H1 (cell line): ENCODE measurements around the gene GATA5. TPM values are rescaled to one million over a fixed set of nuclear protein-coding genes. Genes with fewer than 3 reads are reported as not detected.

Source experiments
- CTCF ChIA-PET: fragments of 300-600 bp; sonication (Branson Sonifier 250); formaldehyde crosslinking; loops from one replicate; lab custom pipeline; 2021; ENCODE audit not compliant: partially characterized antibody; lab: Charles Lee
- POLR2A ChIA-PET: fragments of 300-600 bp; sonication (Branson Sonifier 250); formaldehyde crosslinking; loops from one replicate; lab custom pipeline; 2021; ENCODE audit warnings: inconsistent platforms; ENCODE audit not compliant: partially characterized antibody; lab: Charles Lee
- DNase-seq, 2 experiments: peaks; one replicate each; pipeline versions ENCODE4 v3.0.0 to v3.0.0-alpha.2; 2010 to 2022; ENCODE audit warnings: low spot score in 2 of 2, low read depth in 1 of 2, mixed read lengths in 1 of 2
- FAIRE-seq: peaks from 2 replicates; lab custom pipeline; 2011; peaks lifted over from hg19 to GRCh38; lab: Jason Lieb, UNC
- H2AFZ ChIP-seq: 2 replicates; pipeline ENCODE4 v1.8.1; 2012; ENCODE audit warnings: low read length, inconsistent platforms
- H2AK5ac ChIP-seq: 2 replicates; pipeline ENCODE4 v1.6.1; 2013; ENCODE audit warnings: low read depth, low read length
- H2BK120ac ChIP-seq: replicated peaks from 2 replicates; pipeline ENCODE3; 2013; ENCODE audit warnings: low read depth, low read length, inconsistent platforms
- H2BK12ac ChIP-seq: 2 replicates; pipeline ENCODE4 v1.6.1; 2013; ENCODE audit warnings: low read depth, low read length
- H2BK15ac ChIP-seq: 2 replicates; pipeline ENCODE4 v1.6.1; 2013; ENCODE audit warnings: low read length
- H2BK20ac ChIP-seq: 2 replicates; pipeline ENCODE4 v1.6.1; 2013; ENCODE audit warnings: low read length
- H2BK5ac ChIP-seq: 2 replicates; pipeline ENCODE4 v1.6.1; 2013; ENCODE audit warnings: low read depth, low read length
- H3K14ac ChIP-seq: 2 replicates; pipeline ENCODE4 v1.6.1; 2013; ENCODE audit warnings: inconsistent platforms; ENCODE audit not compliant: insufficient read length
- H3K18ac ChIP-seq: 2 replicates; pipeline ENCODE4 v1.6.1; 2013; ENCODE audit warnings: low read length; ENCODE audit errors: extremely low read depth
- H3K23ac ChIP-seq: 2 replicates; pipeline ENCODE4 v1.6.1; 2013; ENCODE audit warnings: inconsistent platforms; ENCODE audit not compliant: insufficient read length
- H3K23me2 ChIP-seq: 2 replicates; pipeline ENCODE4 v1.6.1; 2013; ENCODE audit warnings: low read depth, low read length
- H3K27ac ChIP-seq: 2 replicates; pipeline ENCODE4 v1.6.1; 2011; ENCODE audit warnings: low read depth, low read length, inconsistent platforms
- H3K27me3 ChIP-seq, 4 experiments: replicated peaks in 1 of 4; 1 replicate in 1 of 4; 2 replicates in 3 of 4; pipeline versions ENCODE4 v1.6.1 to v1.8.1; 2011 to 2013; ENCODE audit warnings: low read length in 3 of 4, mild to moderate bottlenecking in 3 of 4, inconsistent platforms in 2 of 4, mixed read lengths in 2 of 4, moderate library complexity in 1 of 4; ENCODE audit not compliant: control insufficient read depth in 3 of 4, insufficient read depth in 3 of 4; ENCODE audit errors: extremely low read depth in 1 of 4
- H3K36me3 ChIP-seq, 4 experiments: 2 replicates each; pipeline versions ENCODE4 v1.6.1 to v1.8.1; 2011 to 2013; ENCODE audit warnings: mild to moderate bottlenecking in 4 of 4, low read length in 3 of 4, moderate library complexity in 2 of 4, control low read depth in 1 of 4, inconsistent platforms in 1 of 4; ENCODE audit not compliant: insufficient read depth in 4 of 4, control insufficient read depth in 2 of 4
- H3K4ac ChIP-seq: replicated peaks from 2 replicates; pipeline ENCODE3; 2013; ENCODE audit warnings: low read length, low read depth, mixed read lengths, inconsistent platforms; ENCODE audit not compliant: insufficient read length
- H3K4me1 ChIP-seq, 4 experiments: replicated peaks in 1 of 4; 1 replicate in 1 of 4; 2 replicates in 3 of 4; pipeline versions ENCODE4 v1.6.1 to v1.8.1; 2011 to 2013; ENCODE audit warnings: low read length in 3 of 4, inconsistent platforms in 2 of 4, mixed read lengths in 1 of 4; ENCODE audit not compliant: insufficient read depth in 4 of 4, control insufficient read depth in 3 of 4
- H3K4me2 ChIP-seq, 2 experiments: 2 replicates each; pipeline versions ENCODE4 v1.6.1 to v1.8.1; 2011 to 2013; ENCODE audit warnings: low read depth in 2 of 2, low read length in 2 of 2, control low read depth in 1 of 2, inconsistent platforms in 1 of 2, mild to moderate bottlenecking in 1 of 2; ENCODE audit not compliant: insufficient read depth in 1 of 2
- H3K4me3 ChIP-seq, 4 experiments: fragments of 200-600, 300-600 bp in 1 of 4; sonication (generic), shearing (Covaris generic), sonication (Bioruptor Twin) in 1 of 4; 2 replicates each; pipeline versions ENCODE4 v1.5.1 to v1.8.1; 2011 to 2016; ENCODE audit warnings: low read length in 4 of 4, low read depth in 3 of 4, control low read depth in 2 of 4, inconsistent platforms in 2 of 4, mild to moderate bottlenecking in 2 of 4, mixed read lengths in 1 of 4, moderate library complexity in 1 of 4; ENCODE audit not compliant: insufficient read depth in 2 of 4; ENCODE audit errors: extremely low read depth in 1 of 4
- H3K56ac ChIP-seq: replicated peaks from 2 replicates; pipeline ENCODE3; 2013; ENCODE audit warnings: low read depth, mild to moderate bottlenecking, mixed read lengths, low read length, inconsistent platforms; ENCODE audit not compliant: insufficient read length
- H3K79me1 ChIP-seq: 2 replicates; pipeline ENCODE4 v1.6.1; 2013; ENCODE audit warnings: low read depth, low read length, control low read depth
- H3K79me2 ChIP-seq, 2 experiments: 2 replicates each; pipeline versions ENCODE4 v1.6.1 to v1.8.1; 2012 to 2013; ENCODE audit warnings: low read length in 2 of 2, mild to moderate bottlenecking in 2 of 2, inconsistent platforms in 1 of 2; ENCODE audit not compliant: insufficient read depth in 2 of 2, control insufficient read depth in 1 of 2
- H3K9ac ChIP-seq, 4 experiments: replicated peaks in 1 of 4; 1 replicate in 1 of 4; 2 replicates in 3 of 4; pipeline versions ENCODE4 v1.6.1 to v1.8.1; 2011 to 2013; ENCODE audit warnings: low read depth in 3 of 4, low read length in 3 of 4, control low read depth in 2 of 4, mild to moderate bottlenecking in 2 of 4, moderate library complexity in 2 of 4, inconsistent platforms in 1 of 4; ENCODE audit errors: extremely low read depth in 1 of 4
- H3K9me3 ChIP-seq, 2 experiments: 2 replicates each; pipeline versions ENCODE4 v1.6.1 to v1.8.1; 2012 to 2013; ENCODE audit warnings: mild to moderate bottlenecking in 2 of 2, moderate library complexity in 2 of 2, control low read depth in 1 of 2, inconsistent platforms in 1 of 2, low read depth in 1 of 2, low read length in 1 of 2, mixed read lengths in 1 of 2; ENCODE audit not compliant: insufficient read depth in 2 of 2
- H4K20me1 ChIP-seq, 2 experiments: replicated peaks in 1 of 2; 2 replicates each; pipeline versions ENCODE3 to v1.8.1; 2011 to 2013; ENCODE audit warnings: inconsistent platforms in 2 of 2, low read length in 2 of 2, mild to moderate bottlenecking in 1 of 2; ENCODE audit not compliant: insufficient read depth in 2 of 2, control insufficient read depth in 1 of 2
- H4K5ac ChIP-seq: 2 replicates; pipeline ENCODE4 v1.6.1; 2013; ENCODE audit warnings: low read length, low read depth, mixed read lengths, inconsistent platforms; ENCODE audit not compliant: insufficient read length
- H4K8ac ChIP-seq: 2 replicates; pipeline ENCODE4 v1.8.0; 2013; ENCODE audit warnings: mild to moderate bottlenecking, moderate library complexity, low read length, inconsistent platforms; ENCODE audit not compliant: insufficient read depth; ENCODE audit errors: extremely low read depth
- H4K91ac ChIP-seq: replicated peaks from 2 replicates; pipeline ENCODE3; 2013; ENCODE audit warnings: low read length, mixed read lengths, inconsistent platforms; ENCODE audit not compliant: insufficient read length
- BRCA1 ChIP-seq: IDR thresholded peaks from 2 replicates; pipeline ENCODE4 v1.6.1; 2012; ENCODE audit warnings: low read depth, low read length, improper control_type of control experiment
- CBX5 ChIP-seq: fragments of 300-800, 300-1000 bp; sonication (generic); IDR thresholded peaks from 2 replicates; pipeline ENCODE4 v1.7.1; 2016; ENCODE audit warnings: antibody characterized with exemption, low read length, low read depth
- CREB1 ChIP-seq: IDR thresholded peaks from 2 replicates; pipeline ENCODE4 v1.6.1; 2012; ENCODE audit warnings: inconsistent platforms
- CTBP2 ChIP-seq: IDR thresholded peaks from 2 replicates; pipeline ENCODE4 v1.7.0; 2011; ENCODE audit warnings: borderline replicate concordance, mild to moderate bottlenecking, moderate library complexity, mixed read lengths, low read length; ENCODE audit not compliant: insufficient read depth, insufficient read length
- JUN ChIP-seq: IDR thresholded peaks from 2 replicates; pipeline ENCODE4 v1.6.1; 2011; ENCODE audit warnings: low read depth, mild to moderate bottlenecking, improper control_type of control experiment, low read length
- POU5F1 ChIP-seq: IDR thresholded peaks from 2 replicates; pipeline ENCODE4 v1.6.1; 2011; ENCODE audit warnings: low read depth, mild to moderate bottlenecking, low read length, moderate library complexity
- YY1 ChIP-seq: IDR thresholded peaks from 2 replicates; pipeline ENCODE4 v1.6.1; 2011; ENCODE audit warnings: low read depth, mild to moderate bottlenecking, low read length
- WGBS, 2 experiments: shearing (Covaris generic) in 1 of 2; methylation state at CpG; one replicate each; pipeline versions ENCODE4 v1.1.6 to v1.1.7; 2013 to 2015; ENCODE audit warnings: low lambda C conversion rate in 2 of 2, mixed read lengths in 2 of 2, inconsistent platforms in 1 of 2, low coverage in 1 of 2, missing lambda C conversion rate in 1 of 2; ENCODE audit not compliant: insufficient replicate concordance in 2 of 2, insufficient coverage in 1 of 2, insufficient read length in 1 of 2; ENCODE audit errors: extremely low coverage in 1 of 2, missing lambda C conversion rate in 1 of 2; 5-methylcytosine and 5-hydroxymethylcytosine counted together
- polyA plus RNA-seq, 7 experiments: library from polyadenylated mRNA; depleted of rRNA in 3 of 7; stranded (reverse) in 5 of 7; unstranded in 2 of 7; fragments of >200 nt in 5 of 7; fragments of 200-250 nt in 2 of 7; gene quantifications; 1 replicate in 5 of 7; 2 replicates in 1 of 7; 4 replicates in 1 of 7; pipeline versions ENCODE4 v1.2.1 to v1.2.3, GENCODE V29; 2011 to 2013; ENCODE audit warnings: missing spikeins in 2 of 7, mixed read lengths in 2 of 7
- total RNA-seq: library from RNA; stranded (reverse); fragmentation: NEBNext Ultra II Directional; extraction: Animal tissue kit (Norgen Biotek cat#: 25700); gene quantifications from 2 replicates; pipeline ENCODE4 v1.2.1, GENCODE V29; 2021

GATA5 gene
- total and polyA plus RNA-seq, 2 of the 8 experiments (the other 6 are each of a cell fraction or from before 2014, with no cell fraction given): 0.08 to 0.11 TPM

DNA sequence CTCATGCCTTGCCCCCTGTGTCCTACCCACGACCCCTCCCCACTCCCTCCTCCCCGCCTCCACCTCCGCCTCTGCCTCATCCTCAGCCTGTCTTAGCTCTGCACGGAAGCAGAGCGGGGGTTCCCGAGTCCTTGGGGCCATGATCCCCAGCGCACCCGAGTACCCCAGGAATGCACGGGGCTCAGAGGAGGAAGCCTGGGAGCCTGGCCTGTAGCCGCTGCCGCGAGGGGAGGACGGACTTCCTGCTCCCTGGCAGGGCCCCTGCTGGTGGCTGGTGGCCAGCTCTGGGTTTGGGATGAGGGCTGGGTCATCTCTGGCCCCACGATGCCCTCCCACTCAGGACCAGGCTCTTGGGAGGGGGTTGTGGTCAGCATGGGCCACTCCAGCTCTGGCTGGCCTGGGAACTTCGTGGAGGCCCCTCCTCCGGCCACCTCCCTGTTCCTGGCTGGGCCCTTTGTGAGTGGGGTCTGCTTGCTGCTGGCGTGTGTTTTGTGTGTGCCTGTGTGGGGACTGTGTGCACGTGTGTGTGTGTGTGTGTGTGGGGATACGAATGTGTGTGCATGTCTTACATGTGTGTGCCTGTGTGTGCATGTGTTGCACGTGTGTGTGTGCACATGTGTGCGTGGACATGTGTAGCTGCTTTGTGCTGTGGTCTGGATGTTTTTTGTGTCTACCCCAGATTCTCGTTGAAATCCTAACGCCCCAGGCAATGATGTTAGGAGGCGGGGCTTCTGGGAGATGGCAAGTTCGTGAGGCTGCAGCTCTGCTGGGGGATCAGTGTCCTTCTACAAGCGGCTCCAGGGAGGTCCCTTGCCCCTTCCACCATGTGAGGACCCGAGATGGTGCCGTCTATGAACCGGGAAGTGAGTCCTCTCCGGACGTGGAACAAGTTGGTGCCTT lies 47.1 kb downstream of the GATA5 start:
- no peak overlapping the region for H3K56ac ChIP-seq
- H3K4me2 ChIP-seq: no peak overlapping the region
- H3K79me2 ChIP-seq: no peaks in the 10 kb centered on the region
- DNase-seq (no peak), FAIRE-seq (no peak)
- H3K9ac ChIP-seq: peak overlapping the region in 1 of 4 experiments; percentile 14; a peak in 1 of 7 replicates
- POLR2A ChIA-PET: no interaction called here
- no peak overlapping the region; the same call in 1 of the 2 replicates for H2AFZ ChIP-seq
- H4K91ac ChIP-seq: peak overlapping the region; percentile 54
- peak overlapping the region; percentile 62 for H3K4ac ChIP-seq
- H3K27me3 ChIP-seq: no peaks in the 10 kb centered on the region; a peak in 1 of 7 replicates
- peak overlapping the region; percentile 87 for H3K18ac ChIP-seq
- no peak overlapping the region for H3K4me3 ChIP-seq
- CTCF ChIA-PET: interaction anchor here (0.5 to 10.8 kb wide), 11 partner anchors 9 to 188 kb away, joined by 3 to 104 read pairs (median 4); no protein-coding TSS in a partner anchor
- H3K14ac ChIP-seq: no peak overlapping the region
- H2BK15ac ChIP-seq: peak overlapping the region; percentile 100
- no peaks in the 10 kb centered on the region for H3K9me3 ChIP-seq
- peak overlapping the region; percentile 100 for H2BK20ac ChIP-seq
- H3K23me2 ChIP-seq: peaks cover 3% of the 10 kb centered on the region
- H2BK12ac ChIP-seq: peak overlapping the region; percentile 98; the same call in 1 of the 2 replicates
- H3K36me3 ChIP-seq: no peaks in the 10 kb centered on the region
- H2AK5ac ChIP-seq: peak overlapping the region; percentile 99; the same call in 1 of the 2 replicates
- no peaks in the 10 kb centered on the region for H3K79me1 ChIP-seq
- H4K8ac ChIP-seq: peak overlapping the region; percentile 4; the same call in 1 of the 2 replicates
- no peak overlapping the region for H4K5ac ChIP-seq
- 0 out of 2 replicates have a peak overlapping the region, but pooled peaks have one; percentile 0 for H3K27ac ChIP-seq
- no peak overlapping the region for H2BK120ac ChIP-seq
- WGBS, 2 experiments: 81% methylated on average over 25 of the region's 31 CpGs; no CpG with 5 or more reads in 1 of the 2 experiments
- no peaks in the 10 kb centered on the region for H4K20me1 ChIP-seq
- peak overlapping the region; percentile 60 for H2BK5ac ChIP-seq
- H3K23ac ChIP-seq: no peak overlapping the region
- H3K4me1 ChIP-seq: peaks cover 0 to 40% (median 31%) of the 10 kb centered on the region in 4 experiments; a peak in 6 of 7 replicates
- TF ChIP-seq POU5F1 (no peak), CREB1 (no peak), YY1 (no peak), CBX5 (no peak), BRCA1 (no peak), CTBP2 (no peak), JUN (no peak)
